ENCODE measurements around the gene ADK.

Gene ADK

GRCh38 chr10:74377476-74377875 lies 226.5 kb downstream of the ADK start:
- DNase-seq, result no peak

GRCh38 chr10:74379474-74379873 lies 228.5 kb downstream of the ADK start:
- no peak for DNase-seq

- DNase-seq, result no peak
Observed at GRCh38 chr10:74380795-74381194, 229.8 kb downstream of the ADK start.

GRCh38 chr10:74381291-74381853 lies 230.4 kb downstream of the ADK start:
- DNase-seq, result no peak

GRCh38 chr10:74382663-74383062 lies 231.6 kb downstream of the ADK start:
- no peak for DNase-seq

GRCh38 chr10:74383642-74384041 lies 232.6 kb downstream of the ADK start:
- DNase-seq, result no peak

- no peak for DNase-seq
Observed at GRCh38 chr10:74384615-74385183, 233.7 kb downstream of the ADK start.

GRCh38 chr10:74388801-74389200 lies 237.8 kb downstream of the ADK start:
- no peak for DNase-seq

- DNase-seq, result no peak
Observed at GRCh38 chr10:74391786-74392185, 240.8 kb downstream of the ADK start.

GRCh38 chr10:74394416-74394969 lies 243.5 kb downstream of the ADK start:
- DNase-seq, result no peak

- no peak for DNase-seq
Observed at GRCh38 chr10:74400186-74400585, 249.2 kb downstream of the ADK start.

GRCh38 chr10:74406006-74406405 lies 255.0 kb downstream of the ADK start:
- no peak for DNase-seq

- DNase-seq, result no peak
Observed at GRCh38 chr10:74415146-74415839, 264.3 kb downstream of the ADK start.

GRCh38 chr10:74417397-74417796 lies 266.4 kb downstream of the ADK start:
- DNase-seq, result no peak

- DNase-seq, result no peak
Observed at GRCh38 chr10:74418285-74418872, 267.4 kb downstream of the ADK start.

- no peak for DNase-seq
Observed at GRCh38 chr10:74419491-74419951, 268.5 kb downstream of the ADK start.

- DNase-seq, result no peak
Observed at GRCh38 chr10:74419958-74420375, 268.9 kb downstream of the ADK start.

GRCh38 chr10:74424565-74424964 lies 273.5 kb downstream of the ADK start:
- DNase-seq, result no peak

- DNase-seq, result no peak
Observed at GRCh38 chr10:74425456-74426001, 274.5 kb downstream of the ADK start.

- no peak for DNase-seq
Observed at GRCh38 chr10:74431816-74432215, 280.8 kb downstream of the ADK start.

- DNase-seq, result no peak
Observed at GRCh38 chr10:74432841-74433594, 282.0 kb downstream of the ADK start.

- no peak for DNase-seq
Observed at GRCh38 chr10:74433595-74433956, 282.6 kb downstream of the ADK start.

- no peak for DNase-seq
Observed at GRCh38 chr10:74433993-74434392, 283.0 kb downstream of the ADK start.

Measured in amniotic stem cell (primary cell).